H9 (cell line): ENCODE data around the gene IGFBP7. TPM values are rescaled to one million over a fixed set of nuclear protein-coding genes. Genes with fewer than 3 reads are reported as not detected.

Source experiments
- DNase-seq: peaks from one replicate; pipeline ENCODE4 v3.0.0-alpha.2; 2017
- H2AFZ ChIP-seq: one replicate; pipeline ENCODE4 v1.6.1; 2013; ENCODE audit warnings: mild to moderate bottlenecking, low read length, control low read depth, moderate library complexity
- H2AK5ac ChIP-seq: 2 replicates; pipeline ENCODE4 v1.6.1; 2013; ENCODE audit warnings: low read length, control low read depth, mixed read lengths; ENCODE audit not compliant: insufficient read length
- H2BK120ac ChIP-seq: one replicate; pipeline ENCODE4 v1.6.1; 2013; ENCODE audit warnings: low read depth, mild to moderate bottlenecking, low read length, control low read depth, inconsistent platforms; ENCODE audit not compliant: poor library complexity, severe bottlenecking
- H2BK12ac ChIP-seq: 2 replicates; pipeline ENCODE4 v1.6.1; 2013; ENCODE audit warnings: low read length, control low read depth, mixed read lengths, low read depth; ENCODE audit not compliant: insufficient read length
- H2BK15ac ChIP-seq: 2 replicates; pipeline ENCODE4 v1.6.1; 2013; ENCODE audit warnings: low read depth, low read length, control low read depth
- H2BK20ac ChIP-seq: one replicate; pipeline ENCODE4 v1.6.1; 2013; ENCODE audit warnings: low read depth, mild to moderate bottlenecking, low read length, control low read depth, inconsistent platforms; ENCODE audit not compliant: poor library complexity, severe bottlenecking
- H2BK5ac ChIP-seq: 2 replicates; pipeline ENCODE4 v1.6.1; 2013; ENCODE audit warnings: low read length, control low read depth, mixed read lengths; ENCODE audit not compliant: insufficient read length
- H3K14ac ChIP-seq: 2 replicates; pipeline ENCODE4 v1.6.1; 2013; ENCODE audit warnings: low read length, control low read depth; ENCODE audit not compliant: insufficient read depth
- H3K18ac ChIP-seq: 2 replicates; pipeline ENCODE4 v1.6.1; 2013; ENCODE audit warnings: low read depth, mild to moderate bottlenecking, mixed read lengths, low read length, control low read depth; ENCODE audit not compliant: insufficient read length
- H3K23ac ChIP-seq: 2 replicates; pipeline ENCODE4 v1.6.1; 2013; ENCODE audit warnings: low read length, control low read depth, mixed read lengths, low read depth; ENCODE audit not compliant: insufficient read length
- H3K23me2 ChIP-seq: 2 replicates; pipeline ENCODE4 v1.6.1; 2013; ENCODE audit warnings: low read depth, mild to moderate bottlenecking, mixed read lengths, low read length, control low read depth; ENCODE audit not compliant: insufficient read length, poor library complexity, severe bottlenecking
- H3K27ac ChIP-seq: 2 replicates; pipeline ENCODE4 v1.5.1; 2013; ENCODE audit warnings: low read length, control low read depth, mixed read lengths, low read depth; ENCODE audit not compliant: insufficient read length
- H3K27me3 ChIP-seq: 2 replicates; pipeline ENCODE4 v1.6.1; 2013; ENCODE audit warnings: low read length, control low read depth, inconsistent platforms; ENCODE audit not compliant: insufficient read depth
- H3K4ac ChIP-seq: 2 replicates; pipeline ENCODE4 v1.6.1; 2013; ENCODE audit warnings: low read depth, mild to moderate bottlenecking, control low read depth, inconsistent platforms, low read length, moderate library complexity
- H3K4me1 ChIP-seq: 2 replicates; pipeline ENCODE4 v1.6.1; 2013; ENCODE audit warnings: low read length, control low read depth, inconsistent platforms; ENCODE audit not compliant: insufficient read depth
- H3K4me2 ChIP-seq: 2 replicates; pipeline ENCODE4 v1.6.1; 2013; ENCODE audit warnings: low read length, control low read depth, mixed read lengths; ENCODE audit not compliant: insufficient read length, insufficient read depth
- H3K56ac ChIP-seq: 2 replicates; pipeline ENCODE4 v1.6.1; 2013; ENCODE audit warnings: low read depth, mild to moderate bottlenecking, mixed read lengths, low read length, control low read depth; ENCODE audit not compliant: insufficient read length
- H3K79me1 ChIP-seq: 2 replicates; pipeline ENCODE4 v1.6.1; 2013; ENCODE audit warnings: low read depth, mild to moderate bottlenecking, moderate library complexity, low read length, control low read depth, inconsistent platforms; ENCODE audit not compliant: insufficient read depth, poor library complexity, severe bottlenecking
- H3K79me2 ChIP-seq: 2 replicates; pipeline ENCODE4 v1.6.1; 2013; ENCODE audit warnings: low read length, control low read depth, inconsistent platforms; ENCODE audit not compliant: insufficient read depth
- H3K9ac ChIP-seq: 2 replicates; pipeline ENCODE4 v1.6.1; 2013; ENCODE audit warnings: low read length, control low read depth, mixed read lengths; ENCODE audit not compliant: insufficient read length; ENCODE audit errors: extremely low read depth
- H3K9me3 ChIP-seq: one replicate; pipeline ENCODE4 v1.6.1; 2013; ENCODE audit warnings: low read depth, low read length, inconsistent platforms; ENCODE audit not compliant: control insufficient read depth
- H3T11ph ChIP-seq: one replicate; pipeline ENCODE4 v1.6.1; 2013; ENCODE audit warnings: mild to moderate bottlenecking, low read length, control low read depth, inconsistent platforms
- H4K20me1 ChIP-seq: one replicate; pipeline ENCODE4 v1.6.1; 2013; ENCODE audit not compliant: control insufficient read depth, insufficient read length, insufficient read depth
- H4K5ac ChIP-seq: 2 replicates; pipeline ENCODE4 v1.6.1; 2013; ENCODE audit warnings: low read depth, mild to moderate bottlenecking, mixed read lengths, low read length, control low read depth; ENCODE audit not compliant: insufficient read length
- H4K8ac ChIP-seq: replicated peaks from 2 replicates; pipeline ENCODE4 v1.6.1; 2013; ENCODE audit warnings: low read length, control low read depth, mixed read lengths, low read depth; ENCODE audit not compliant: insufficient read length
- H4K91ac ChIP-seq: 2 replicates; pipeline ENCODE4 v1.6.1; 2013; ENCODE audit warnings: low read depth, mild to moderate bottlenecking, moderate library complexity, mixed read lengths, low read length, control low read depth; ENCODE audit not compliant: insufficient read length
- H3K27ac Mint-ChIP-seq, 3 experiments: 2 replicates in 2 of 3; 3 replicates in 1 of 3; pipeline ENCODE4 v1.8.0; 2020 to 2021; ENCODE audit warnings: mixed read lengths in 3 of 3, mild to moderate bottlenecking in 1 of 3, moderate library complexity in 1 of 3
- H3K27me3 Mint-ChIP-seq: 2 replicates; pipeline ENCODE4 v1.8.0; 2021; ENCODE audit warnings: low read depth, mild to moderate bottlenecking, moderate library complexity, mixed read lengths
- H3K36me3 Mint-ChIP-seq, 3 experiments: 2 replicates in 2 of 3; 3 replicates in 1 of 3; pipeline ENCODE4 v1.8.0; 2020 to 2021; ENCODE audit warnings: low read depth in 3 of 3, mixed read lengths in 3 of 3; ENCODE audit not compliant: insufficient read depth in 1 of 3
- H3K4me1 Mint-ChIP-seq, 2 experiments: 2 replicates each; pipeline ENCODE4 v1.8.0; 2020; ENCODE audit warnings: mixed read lengths in 2 of 2
- H3K4me3 Mint-ChIP-seq, 2 experiments: 2 replicates in 1 of 2; 3 replicates in 1 of 2; pipeline ENCODE4 v1.8.0; 2020 to 2021; ENCODE audit warnings: mild to moderate bottlenecking in 2 of 2, mixed read lengths in 2 of 2, moderate library complexity in 1 of 2
- H3K9me3 Mint-ChIP-seq, 2 experiments: 2 replicates in 1 of 2; 3 replicates in 1 of 2; pipeline ENCODE4 v1.8.0; 2020; ENCODE audit warnings: mild to moderate bottlenecking in 2 of 2, mixed read lengths in 2 of 2, moderate library complexity in 1 of 2
- total RNA-seq: library from RNA; stranded (reverse); gene quantifications from 2 replicates; pipeline ENCODE4 v1.2.1, GENCODE V29; 2021
- TF ChIP-seq, protein P1 (sequence below): fragments of 200-600 bp; sonication (generic); conservative IDR thresholded peaks from 3 replicates; pipeline ENCODE4 v1.8.0; 2021; ENCODE audit warnings: antibody characterized with exemption, mild to moderate bottlenecking

Gene IGFBP7
- total RNA-seq, 1 experiment from 2014 or later = 0.37 TPM

DNA sequence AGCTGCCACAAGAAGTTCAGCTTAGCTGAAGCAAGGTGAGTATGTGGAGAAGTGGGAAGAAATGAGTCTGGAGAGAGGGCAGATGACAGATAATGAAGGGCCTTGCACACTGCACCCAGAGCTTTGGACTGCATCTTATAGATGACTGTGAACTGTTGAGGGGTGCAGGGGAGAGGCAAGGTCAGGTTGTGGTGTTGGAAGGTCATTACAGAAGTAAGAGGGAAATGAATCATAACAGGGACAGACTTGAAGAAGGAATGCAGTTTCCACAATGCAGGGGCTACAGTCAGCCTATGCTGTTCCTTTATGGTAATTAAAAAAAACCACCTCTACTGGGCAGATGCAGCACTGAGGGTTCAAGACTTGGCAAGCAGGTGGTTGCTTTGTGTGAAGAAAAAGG is 4.8 kb upstream of the IGFBP7 start:
- Histone ChIP-seq H4K91ac (no peak overlapping the region), H3K4me2 (no peak overlapping the region), H3K4me1 (no peaks in the 10 kb centered on the region; the same call in 1 of the 2 replicates), H3K4ac (no peak overlapping the region), H2BK120ac (no peak overlapping the region), H3K79me2 (no peaks in the 10 kb centered on the region), H4K20me1 (no peaks in the 10 kb centered on the region), H3K79me1 (no peaks in the 10 kb centered on the region), H3K18ac (no peak overlapping the region), H3T11ph (no peak overlapping the region), H3K56ac (no peak overlapping the region), H2AK5ac (no peak overlapping the region), H2BK20ac (no peak overlapping the region), H2BK5ac (no peak overlapping the region), H3K9ac (no peak overlapping the region), H3K9me3 (no peaks in the 10 kb centered on the region), H2BK12ac (no peak overlapping the region), H3K14ac (no peak overlapping the region), H4K5ac (no peak overlapping the region), H2BK15ac (no peak overlapping the region), H2AFZ (no peak overlapping the region), H4K8ac (no peak overlapping the region), H3K27me3 (peaks cover 4% of the 10 kb centered on the region; the same call in 1 of the 2 replicates), H3K23me2 (peaks cover 6% of the 10 kb centered on the region), H3K23ac (no peak overlapping the region), H3K27ac (no peak overlapping the region)
- TF ChIP-seq, protein P1, sequence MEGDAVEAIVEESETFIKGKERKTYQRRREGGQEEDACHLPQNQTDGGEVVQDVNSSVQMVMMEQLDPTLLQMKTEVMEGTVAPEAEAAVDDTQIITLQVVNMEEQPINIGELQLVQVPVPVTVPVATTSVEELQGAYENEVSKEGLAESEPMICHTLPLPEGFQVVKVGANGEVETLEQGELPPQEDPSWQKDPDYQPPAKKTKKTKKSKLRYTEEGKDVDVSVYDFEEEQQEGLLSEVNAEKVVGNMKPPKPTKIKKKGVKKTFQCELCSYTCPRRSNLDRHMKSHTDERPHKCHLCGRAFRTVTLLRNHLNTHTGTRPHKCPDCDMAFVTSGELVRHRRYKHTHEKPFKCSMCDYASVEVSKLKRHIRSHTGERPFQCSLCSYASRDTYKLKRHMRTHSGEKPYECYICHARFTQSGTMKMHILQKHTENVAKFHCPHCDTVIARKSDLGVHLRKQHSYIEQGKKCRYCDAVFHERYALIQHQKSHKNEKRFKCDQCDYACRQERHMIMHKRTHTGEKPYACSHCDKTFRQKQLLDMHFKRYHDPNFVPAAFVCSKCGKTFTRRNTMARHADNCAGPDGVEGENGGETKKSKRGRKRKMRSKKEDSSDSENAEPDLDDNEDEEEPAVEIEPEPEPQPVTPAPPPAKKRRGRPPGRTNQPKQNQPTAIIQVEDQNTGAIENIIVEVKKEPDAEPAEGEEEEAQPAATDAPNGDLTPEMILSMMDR = no peak
- H3K27ac Mint-ChIP-seq = no peak overlapping the region
- H3K4me3 Mint-ChIP-seq = no peak overlapping the region
- no peaks in the 10 kb centered on the region for H3K36me3 Mint-ChIP-seq
- H3K4me1 Mint-ChIP-seq = peaks cover 16 to 22% of the 10 kb centered on the region in 2 experiments
- DNase-seq = no peak
- no peaks in the 10 kb centered on the region for H3K9me3 Mint-ChIP-seq
- peaks cover 59% of the 10 kb centered on the region for H3K27me3 Mint-ChIP-seq
